Right ventricle myocardium superior (tissue), 1 donor: ENCODE data around the gene HGS. TPM values are rescaled to one million over a fixed set of nuclear protein-coding genes. Genes with fewer than 3 reads are reported as not detected.

Source experiments
- ATAC-seq: fragments of 200-7000 bp; cut with Tn5 transposase; one replicate; pipeline ENCODE4 v1.9.1; 2020; ENCODE audit warnings: mild to moderate bottlenecking; ENCODE audit not compliant: poor library complexity
- DNase-seq: peaks from one replicate; pipeline ENCODE4 v3.0.0-alpha.2; 2020
- intact Hi-C: fragments of 100-400 bp; cut with DNase I; formaldehyde crosslinking; loops from one replicate; pipeline ENCODE4 v1.11.2; 2022
- total RNA-seq: library from RNA; stranded (reverse); fragmentation: NEBNext Ultra II Directional; extraction: Animal tissue kit (Norgen Biotek cat#: 25700); gene quantifications from one replicate; pipeline ENCODE4 v1.2.1, GENCODE V29; 2021
- donor health status: DM: no; HTN: yes; CAD: no; lungs with severe emphysema.

The HGS gene
- total RNA-seq, 1 donor from 2014 or later: 34.5 TPM

- intact Hi-C loops: no loop called here
Observed at GRCh38 chr17:81713004-81713555, 29.3 kb downstream of the HGS start.

GRCh38 chr17:81713556-81714411 is 30.0 kb downstream of the HGS start:
- ATAC-seq: no peak
- DNase-seq: no peak
- intact Hi-C loops: no loop called here

More at GRCh38 chr17:81713004-81713555, 29.3 kb downstream of the HGS start:
- DNase-seq (no peak), ATAC-seq (no peak)

GRCh38 chr17:81714412-81715106 is 30.7 kb downstream of the HGS start:
- DNase-seq (no peak), ATAC-seq (no peak)
- intact Hi-C loops: no loop called here

GRCh38 chr17:81715107-81715871 is 31.5 kb downstream of the HGS start:
- ATAC-seq (no peak), DNase-seq (no peak)
- intact Hi-C loops: no loop called here

GRCh38 chr17:81715872-81716673 is 32.3 kb downstream of the HGS start:
- ATAC-seq (no peak), DNase-seq (no peak)
- intact Hi-C loops: no loop called here

- intact Hi-C loops: no loop called here
Observed at GRCh38 chr17:81716674-81716996, 32.8 kb downstream of the HGS start.

GRCh38 chr17:81717049-81717765 is 33.4 kb downstream of the HGS start:
- intact Hi-C loops: no loop called here
- DNase-seq (no peak), ATAC-seq (no peak)

More at GRCh38 chr17:81716674-81716996, 32.8 kb downstream of the HGS start:
- ATAC-seq: no peak
- DNase-seq: no peak

- intact Hi-C loops: no loop called here
- DNase-seq (no peak), ATAC-seq (no peak)
Observed at GRCh38 chr17:81717766-81718089, 33.9 kb downstream of the HGS start.

GRCh38 chr17:81719410-81720266 is 35.8 kb downstream of the HGS start:
- intact Hi-C loops: no loop called here
- DNase-seq (no peak), ATAC-seq (no peak)

- DNase-seq: no peak
- intact Hi-C loops: no loop called here
- ATAC-seq: no peak
Observed at GRCh38 chr17:81720267-81721071, 36.7 kb downstream of the HGS start.

GRCh38 chr17:81722184-81723120 is 38.6 kb downstream of the HGS start:
- peak; percentile 84 for ATAC-seq

GRCh38 chr17:81723651-81724209 is 39.9 kb downstream of the HGS start:
- DNase-seq (no peak), ATAC-seq (no peak)
- intact Hi-C loops: no loop called here

More at GRCh38 chr17:81722184-81723120, 38.6 kb downstream of the HGS start:
- intact Hi-C loops: no loop called here
- no peak for DNase-seq

GRCh38 chr17:81725439-81725838 is 41.6 kb downstream of the HGS start:
- ATAC-seq (no peak), DNase-seq (no peak)
- intact Hi-C loops: no loop called here

- DNase-seq (no peak), ATAC-seq (no peak)
- intact Hi-C loops: no loop called here
Observed at GRCh38 chr17:81726004-81726403, 42.2 kb downstream of the HGS start.
